Measurements from ENCODE around the gene PDE11A.

PDE11A gene

DNA sequence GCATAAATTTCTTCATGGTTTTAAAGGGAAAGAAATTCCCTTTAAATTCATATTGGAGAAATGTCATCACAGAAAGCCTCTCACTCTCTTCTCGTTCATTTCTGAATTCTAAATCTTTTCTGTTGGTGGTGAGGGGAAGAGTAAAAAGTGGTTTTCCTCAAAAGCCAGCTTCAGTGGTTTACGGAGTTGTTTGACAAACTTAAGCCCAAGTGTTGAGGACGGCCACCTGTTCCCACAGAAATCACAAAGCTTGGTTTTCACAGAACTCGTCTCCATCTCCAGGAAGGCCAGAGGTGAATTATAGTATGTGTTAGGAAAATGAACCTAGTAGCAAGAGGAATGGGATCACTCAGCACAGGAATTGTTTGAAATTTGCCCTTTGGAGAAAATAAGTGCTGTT is 316.2 kb downstream of the PDE11A start:
- no peak for TF ChIP-seq FOXP2 (optimal IDR thresholded peaks at IDR 0.05; ENCODE audit: borderline replicate concordance, extremely low read depth, extremely low read length, insufficient read depth)
- no peak for TF ChIP-seq SIN3A (IDR thresholded peaks at IDR 0.05; ENCODE audit: borderline replicate concordance, insufficient read depth, low read length)
- no peak for TF ChIP-seq TAF1 (IDR thresholded peaks at IDR 0.05; ENCODE audit: borderline replicate concordance, insufficient read depth, low read length)
- TF ChIP-seq, protein P1, sequence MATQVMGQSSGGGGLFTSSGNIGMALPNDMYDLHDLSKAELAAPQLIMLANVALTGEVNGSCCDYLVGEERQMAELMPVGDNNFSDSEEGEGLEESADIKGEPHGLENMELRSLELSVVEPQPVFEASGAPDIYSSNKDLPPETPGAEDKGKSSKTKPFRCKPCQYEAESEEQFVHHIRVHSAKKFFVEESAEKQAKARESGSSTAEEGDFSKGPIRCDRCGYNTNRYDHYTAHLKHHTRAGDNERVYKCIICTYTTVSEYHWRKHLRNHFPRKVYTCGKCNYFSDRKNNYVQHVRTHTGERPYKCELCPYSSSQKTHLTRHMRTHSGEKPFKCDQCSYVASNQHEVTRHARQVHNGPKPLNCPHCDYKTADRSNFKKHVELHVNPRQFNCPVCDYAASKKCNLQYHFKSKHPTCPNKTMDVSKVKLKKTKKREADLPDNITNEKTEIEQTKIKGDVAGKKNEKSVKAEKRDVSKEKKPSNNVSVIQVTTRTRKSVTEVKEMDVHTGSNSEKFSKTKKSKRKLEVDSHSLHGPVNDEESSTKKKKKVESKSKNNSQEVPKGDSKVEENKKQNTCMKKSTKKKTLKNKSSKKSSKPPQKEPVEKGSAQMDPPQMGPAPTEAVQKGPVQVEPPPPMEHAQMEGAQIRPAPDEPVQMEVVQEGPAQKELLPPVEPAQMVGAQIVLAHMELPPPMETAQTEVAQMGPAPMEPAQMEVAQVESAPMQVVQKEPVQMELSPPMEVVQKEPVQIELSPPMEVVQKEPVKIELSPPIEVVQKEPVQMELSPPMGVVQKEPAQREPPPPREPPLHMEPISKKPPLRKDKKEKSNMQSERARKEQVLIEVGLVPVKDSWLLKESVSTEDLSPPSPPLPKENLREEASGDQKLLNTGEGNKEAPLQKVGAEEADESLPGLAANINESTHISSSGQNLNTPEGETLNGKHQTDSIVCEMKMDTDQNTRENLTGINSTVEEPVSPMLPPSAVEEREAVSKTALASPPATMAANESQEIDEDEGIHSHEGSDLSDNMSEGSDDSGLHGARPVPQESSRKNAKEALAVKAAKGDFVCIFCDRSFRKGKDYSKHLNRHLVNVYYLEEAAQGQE (IDR thresholded peaks at IDR 0.05; ENCODE audit: insufficient read depth in 1 of 2, low read depth in 2 of 2, low read length in 2 of 2) = no peak
- no peak for TF ChIP-seq POLR2AphosphoS5 (IDR thresholded peaks at IDR 0.05; ENCODE audit: low read depth, low read length)

DNA sequence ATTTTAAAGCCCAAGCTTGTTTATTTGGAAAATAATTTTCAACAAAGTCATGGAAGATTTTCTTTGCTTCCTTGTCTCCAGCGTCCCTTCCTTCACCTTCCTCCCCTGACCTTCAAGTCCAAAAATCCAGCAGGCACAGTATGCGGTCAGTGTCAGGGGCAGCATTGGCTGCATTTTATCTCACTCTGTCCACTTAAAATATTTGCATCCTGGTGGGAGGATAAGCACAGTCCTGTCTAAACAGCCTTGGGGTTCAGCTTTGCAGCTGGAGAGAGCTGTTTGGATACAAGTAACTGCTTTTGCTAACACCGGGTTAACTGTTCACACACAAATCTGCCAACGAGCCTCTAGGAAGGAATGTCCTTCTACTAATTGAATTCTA is 318.1 kb downstream of the PDE11A start:
- TF ChIP-seq POLR2AphosphoS5 (IDR thresholded peaks at IDR 0.05; ENCODE audit: low read depth, low read length) = no peak
- TF ChIP-seq, protein P1 (IDR thresholded peaks at IDR 0.05; ENCODE audit: insufficient read depth in 1 of 2, low read depth in 2 of 2, low read length in 2 of 2) = no peak
- no peak for TF ChIP-seq FOXP2 (optimal IDR thresholded peaks at IDR 0.05; ENCODE audit: borderline replicate concordance, extremely low read depth, extremely low read length, insufficient read depth)
- TF ChIP-seq TAF1 (IDR thresholded peaks at IDR 0.05; ENCODE audit: borderline replicate concordance, insufficient read depth, low read length) = no peak
- no peak for TF ChIP-seq SIN3A (IDR thresholded peaks at IDR 0.05; ENCODE audit: borderline replicate concordance, insufficient read depth, low read length)

DNA sequence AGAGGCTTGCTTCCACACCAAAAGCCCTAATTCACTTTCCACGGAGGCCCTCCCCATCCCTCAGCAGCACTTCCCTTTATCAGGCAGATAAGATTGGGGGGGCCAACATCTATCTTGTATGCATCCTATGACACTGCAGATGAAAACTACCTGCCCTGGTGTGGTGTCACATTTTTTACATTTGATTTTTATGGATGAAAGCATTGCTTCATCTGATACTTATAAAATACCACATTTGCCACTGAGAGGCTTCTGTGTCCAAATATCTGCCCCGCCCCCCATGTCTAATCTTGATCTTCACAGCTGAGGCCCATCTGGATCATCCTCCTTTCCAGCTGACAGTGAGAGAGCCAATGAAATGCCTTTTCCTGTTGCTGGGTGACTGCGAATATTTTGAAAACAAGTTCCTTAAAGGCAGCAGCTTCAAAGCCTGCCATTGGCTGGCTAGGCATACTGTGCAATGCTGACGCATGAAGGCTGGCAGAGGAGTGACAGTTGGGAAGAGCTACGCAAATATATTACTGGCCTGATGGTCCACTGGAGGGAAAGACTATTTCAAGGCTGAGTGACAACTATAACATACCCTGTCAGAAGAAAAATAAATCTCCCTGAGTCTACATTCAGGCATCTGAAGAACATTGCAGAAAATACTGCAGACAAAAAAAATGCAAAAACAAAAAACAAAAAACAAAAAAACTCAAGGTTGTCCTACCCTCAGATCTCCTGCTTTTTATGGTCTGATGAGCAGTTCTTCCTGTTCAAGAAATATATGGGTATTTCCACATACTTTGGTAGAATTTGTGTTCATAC is 318.7 kb downstream of the PDE11A start:
- TF ChIP-seq TAF1 (IDR thresholded peaks at IDR 0.05; ENCODE audit: borderline replicate concordance, insufficient read depth, low read length) (no peak), FOXP2 (optimal IDR thresholded peaks at IDR 0.05; ENCODE audit: borderline replicate concordance, extremely low read depth, extremely low read length, insufficient read depth) (no peak), POLR2AphosphoS5 (IDR thresholded peaks at IDR 0.05; ENCODE audit: low read depth, low read length) (no peak), SIN3A (IDR thresholded peaks at IDR 0.05; ENCODE audit: borderline replicate concordance, insufficient read depth, low read length) (no peak)
- TF ChIP-seq, protein P1 (IDR thresholded peaks at IDR 0.05; ENCODE audit: insufficient read depth in 1 of 2, low read depth in 2 of 2, low read length in 2 of 2) = no peak

DNA sequence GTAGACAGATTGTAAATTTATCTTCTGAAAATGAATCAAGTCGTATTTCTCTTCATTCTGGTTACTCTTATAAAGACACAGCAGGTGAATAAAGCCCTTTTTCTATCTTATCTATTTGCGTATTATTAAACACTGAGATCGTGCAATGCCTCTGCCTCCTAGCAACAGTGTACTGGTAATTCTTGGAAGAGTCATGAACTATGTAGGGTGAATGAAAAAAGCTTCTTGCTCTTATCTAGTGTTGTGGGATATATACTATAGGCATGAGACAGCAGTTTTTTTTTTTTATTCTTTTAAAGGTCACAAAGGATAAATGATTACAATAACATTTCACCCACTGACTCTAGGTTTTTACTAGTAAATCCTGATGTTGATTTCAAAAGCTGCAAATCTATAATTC is 324.2 kb downstream of the PDE11A start:
- TF ChIP-seq SIN3A (IDR thresholded peaks at IDR 0.05; ENCODE audit: borderline replicate concordance, insufficient read depth, low read length) (no peak), TAF1 (IDR thresholded peaks at IDR 0.05; ENCODE audit: borderline replicate concordance, insufficient read depth, low read length) (no peak), POLR2AphosphoS5 (IDR thresholded peaks at IDR 0.05; ENCODE audit: low read depth, low read length) (no peak), FOXP2 (optimal IDR thresholded peaks at IDR 0.05; ENCODE audit: borderline replicate concordance, extremely low read depth, extremely low read length, insufficient read depth) (no peak)
- TF ChIP-seq, protein P1 (IDR thresholded peaks at IDR 0.05; ENCODE audit: insufficient read depth in 1 of 2, low read depth in 2 of 2, low read length in 2 of 2) = no peak
